Activated naive CD4-positive, alpha-beta T cell treated with anti-CD3 and anti-CD28 coated beads for 36 hours (primary cell): ENCODE data around the gene FAHD1. TPM values are rescaled to one million over a fixed set of nuclear protein-coding genes. Genes with fewer than 3 reads are reported as not detected.
A peak's percentile ranks its signal among the peaks of the same experiment; 100 is the strongest.

Experiments used
- CTCF ChIA-PET: fragments of 350-600 bp; sonication (Branson Sonifier 250); formaldehyde crosslinking; loops from one replicate; lab custom pipeline; 2021; ENCODE audit warnings: antibody characterized with exemption; lab: Charles Lee
- DNase-seq: peaks from one replicate; pipeline ENCODE4 v3.0.0-alpha.2; 2020
- H3K27ac Mint-ChIP-seq: one replicate; pipeline ENCODE4 v1.8.0; 2021; ENCODE audit warnings: mild to moderate bottlenecking, mixed read lengths
- H3K27me3 Mint-ChIP-seq: one replicate; pipeline ENCODE4 v1.8.0; 2021; ENCODE audit warnings: low read depth, mixed read lengths
- H3K36me3 Mint-ChIP-seq: one replicate; pipeline ENCODE4 v1.8.0; 2021; ENCODE audit warnings: low read depth, mixed read lengths
- H3K4me1 Mint-ChIP-seq: one replicate; pipeline ENCODE4 v1.8.0; 2021; ENCODE audit warnings: low read depth, mixed read lengths
- H3K4me3 Mint-ChIP-seq: one replicate; pipeline ENCODE4 v1.8.0; 2021; ENCODE audit warnings: mild to moderate bottlenecking, moderate library complexity, mixed read lengths
- H3K9me3 Mint-ChIP-seq: one replicate; pipeline ENCODE4 v1.8.0; 2021; ENCODE audit warnings: mixed read lengths
- intact Hi-C: fragments of 100-400 bp; cut with micrococcal nuclease; formaldehyde crosslinking; loops from one replicate; pipeline ENCODE4 v1.15.1; 2023
- total RNA-seq, 2 experiments: library from RNA; stranded (reverse); gene quantifications; one replicate each; pipeline ENCODE4 v1.2.3, GENCODE V29; 2021

Gene FAHD1
- total RNA-seq, 2 experiments from 2014 or later: 6.0 to 7.3 TPM

DNA sequence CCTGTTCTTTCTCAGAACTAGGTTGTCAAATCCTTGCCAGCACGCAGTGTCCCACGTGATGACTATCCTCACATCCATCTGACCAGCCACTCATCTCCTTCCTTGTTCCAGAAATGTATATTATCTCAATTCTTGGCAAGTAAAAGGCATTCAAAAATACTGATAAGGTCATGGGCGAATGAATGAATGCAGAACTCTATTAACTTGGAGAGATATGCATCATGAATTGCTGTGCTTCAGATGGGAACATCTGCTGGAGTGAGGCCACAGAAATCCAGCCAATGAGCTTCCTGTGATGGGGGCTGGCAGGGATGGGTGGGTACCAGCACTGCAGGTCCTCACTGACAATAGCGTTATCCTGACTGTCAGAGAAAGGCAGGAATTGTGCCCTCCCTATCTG, 19.0 kb downstream of the FAHD1 start:
- Mint-ChIP-seq H3K4me1 (no peaks in the 10 kb centered on the region), H3K36me3 (no peaks in the 10 kb centered on the region), H3K4me3 (no peak overlapping the region), H3K27me3 (peaks cover 2% of the 10 kb centered on the region), H3K27ac (no peak overlapping the region), H3K9me3 (no peaks in the 10 kb centered on the region)
- intact Hi-C loops: no loop called here
- no peak for DNase-seq
- CTCF ChIA-PET: no interaction called here

DNA sequence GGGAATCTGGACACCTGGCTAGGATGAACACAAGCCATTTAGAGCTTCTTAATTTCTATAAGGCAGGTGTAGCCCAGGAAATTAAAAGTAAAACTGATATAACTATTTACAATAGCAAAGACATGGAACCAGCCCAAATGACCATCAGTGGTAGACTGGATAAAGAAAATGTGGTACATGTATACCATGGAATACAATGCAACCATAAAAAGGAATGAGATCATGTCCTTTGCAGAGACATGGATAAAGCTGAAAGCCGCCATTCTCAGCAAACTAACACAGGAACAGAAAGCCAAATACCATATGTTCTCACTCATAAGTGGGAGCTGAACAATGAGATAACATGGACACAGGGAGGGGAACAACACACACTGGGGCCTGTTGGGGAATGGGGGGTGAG, 19.4 kb downstream of the FAHD1 start:
- H3K9me3 Mint-ChIP-seq: no peaks in the 10 kb centered on the region
- no peaks in the 10 kb centered on the region for H3K36me3 Mint-ChIP-seq
- no peaks in the 10 kb centered on the region for H3K4me1 Mint-ChIP-seq
- intact Hi-C loops: no loop called here
- DNase-seq: no peak
- no peak overlapping the region for H3K4me3 Mint-ChIP-seq
- H3K27ac Mint-ChIP-seq: no peak overlapping the region
- H3K27me3 Mint-ChIP-seq: peaks cover 2% of the 10 kb centered on the region
- CTCF ChIA-PET: no interaction called here

DNA sequence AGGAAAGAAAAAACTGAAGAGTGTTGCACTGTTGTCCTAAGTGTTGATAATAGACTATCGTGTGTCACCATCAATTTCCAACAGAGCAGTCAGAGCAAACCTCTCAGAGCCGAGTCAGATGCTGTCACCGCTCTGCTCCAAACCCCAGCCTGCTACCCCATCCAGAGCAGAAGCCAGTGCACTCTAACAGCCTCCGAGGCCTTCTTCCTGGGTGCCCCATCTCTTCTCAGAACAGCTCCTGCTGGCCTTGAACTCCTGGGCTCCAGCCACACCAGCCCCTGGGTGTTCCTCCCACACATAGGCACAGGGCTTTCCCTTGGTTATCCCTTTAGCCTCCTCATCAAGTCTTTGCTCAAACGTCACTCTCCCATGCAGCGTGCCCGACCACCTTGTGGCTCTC, 24.0 kb downstream of the FAHD1 start:
- DNase-seq: no peak
- Mint-ChIP-seq H3K9me3 (no peaks in the 10 kb centered on the region), H3K36me3 (no peaks in the 10 kb centered on the region), H3K4me1 (peaks cover 16% of the 10 kb centered on the region), H3K27ac (no peak overlapping the region), H3K27me3 (no peaks in the 10 kb centered on the region), H3K4me3 (no peak overlapping the region)
- intact Hi-C loops: loop anchor here (10.0 kb wide), 1 partner anchor 304 kb away; the partner anchor contains the start of gene TRAF7
- CTCF ChIA-PET: no interaction called here

DNA sequence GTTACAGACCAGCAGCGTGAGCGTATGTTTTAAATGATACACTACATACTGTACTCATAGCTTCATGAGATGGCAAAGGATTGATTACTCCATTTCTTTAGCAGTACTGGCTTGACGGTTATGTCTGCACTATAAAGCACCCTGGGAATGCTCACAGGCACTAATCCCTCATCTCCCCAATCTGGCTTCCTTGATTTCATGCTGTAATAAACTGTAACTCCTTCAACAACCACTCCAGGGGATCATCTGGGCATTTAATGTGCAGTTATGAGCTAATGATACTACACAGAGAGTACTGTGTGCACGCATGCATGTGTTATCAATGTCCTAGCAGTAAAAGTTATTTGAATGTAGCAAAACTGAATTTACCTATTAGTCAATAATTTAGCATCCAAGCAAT, 24.8 kb downstream of the FAHD1 start:
- CTCF ChIA-PET: no interaction called here
- Mint-ChIP-seq H3K27ac (no peak overlapping the region), H3K27me3 (no peaks in the 10 kb centered on the region), H3K9me3 (no peaks in the 10 kb centered on the region), H3K36me3 (no peaks in the 10 kb centered on the region), H3K4me1 (peaks cover 16% of the 10 kb centered on the region), H3K4me3 (no peak overlapping the region)
- DNase-seq: no peak
- intact Hi-C loops: loop anchor here (10.0 kb wide), 1 partner anchor 303 kb away; the partner anchor contains the start of gene TRAF7

DNA sequence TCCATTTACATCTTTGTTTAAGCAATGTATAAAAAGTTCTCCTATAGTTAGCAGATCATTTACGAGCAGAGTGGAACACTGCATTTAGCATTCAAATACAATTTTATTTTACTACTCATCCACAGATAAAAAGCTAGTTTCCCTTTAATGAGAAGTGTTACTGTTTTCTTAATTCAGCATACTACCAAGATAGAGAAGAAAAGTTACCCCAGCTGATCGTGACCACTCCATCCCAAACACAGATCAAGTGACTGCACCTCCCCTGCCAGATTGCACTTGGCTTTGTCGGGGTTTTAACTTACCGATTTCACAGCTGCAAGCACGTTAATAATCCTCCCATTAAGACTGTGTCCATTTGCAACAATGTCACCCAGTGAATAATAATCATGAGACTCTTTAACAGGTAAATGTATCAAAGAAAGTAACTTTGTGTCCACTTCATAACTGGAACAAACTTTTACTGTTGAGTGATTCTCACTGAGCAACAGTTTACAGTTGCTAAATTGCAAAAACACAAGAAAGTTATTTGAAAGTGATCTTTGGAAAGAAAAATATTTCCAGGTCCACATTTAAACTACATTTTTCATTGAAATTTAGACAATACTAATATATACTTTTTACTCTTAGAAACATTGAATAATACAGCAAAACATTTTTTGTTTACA, 30.6 kb downstream of the FAHD1 start:
- Mint-ChIP-seq H3K9me3 (no peaks in the 10 kb centered on the region), H3K4me3 (no peak overlapping the region), H3K27me3 (no peaks in the 10 kb centered on the region), H3K36me3 (no peaks in the 10 kb centered on the region), H3K27ac (peak overlapping the region; percentile 50), H3K4me1 (peaks cover 22% of the 10 kb centered on the region)
- DNase-seq: no peak
- CTCF ChIA-PET: interaction anchor here (1.6 kb wide), 1 partner anchor 72 kb away, joined by 6 read pairs; no protein-coding TSS in a partner anchor
- intact Hi-C loops: loop anchor here (5.0 to 10.0 kb wide), 3 partner anchors 85 to 297 kb away; partner anchors contain the start of genes MSRB1, TRAF7 and ZNF598

DNA sequence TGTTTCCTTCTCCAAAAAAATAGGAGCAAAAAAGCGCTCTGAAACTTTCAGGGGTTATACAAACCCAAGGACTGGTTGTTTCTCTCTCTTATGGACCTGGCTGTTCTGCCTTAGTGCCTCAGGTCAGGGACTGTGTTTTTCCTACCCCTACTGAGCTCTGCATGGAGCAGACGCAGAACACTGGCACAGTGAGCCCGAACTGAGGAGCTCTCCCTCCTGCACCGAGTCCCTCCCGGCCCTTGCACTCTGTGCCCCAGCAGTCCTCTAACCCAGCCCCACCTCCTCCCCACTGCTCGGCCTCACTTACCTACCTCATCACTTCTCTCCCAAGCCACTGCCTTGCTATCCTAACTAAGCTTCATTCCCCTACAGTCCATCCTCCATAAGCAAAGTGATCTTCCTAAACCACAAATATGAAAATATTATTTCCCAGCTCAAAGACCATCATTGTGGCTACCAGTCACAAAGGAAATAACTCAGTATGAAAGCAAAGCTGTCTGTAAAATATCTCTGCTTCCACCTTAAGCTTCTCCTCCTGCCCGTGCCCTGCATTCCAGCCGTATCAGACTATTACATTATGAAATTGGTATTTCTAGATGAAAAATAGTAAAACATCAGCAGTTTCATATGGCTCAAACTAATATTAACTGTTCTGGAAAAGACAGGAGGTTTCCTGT, 31.3 kb downstream of the FAHD1 start:
- no peak for DNase-seq
- no peaks in the 10 kb centered on the region for H3K9me3 Mint-ChIP-seq
- H3K4me1 Mint-ChIP-seq: peaks cover 22% of the 10 kb centered on the region
- H3K27ac Mint-ChIP-seq: no peak overlapping the region
- no peaks in the 10 kb centered on the region for H3K36me3 Mint-ChIP-seq
- intact Hi-C loops: loop anchor here (5.0 to 10.0 kb wide), 3 partner anchors 84 to 296 kb away; partner anchors contain the start of genes MSRB1, TRAF7 and ZNF598
- no peaks in the 10 kb centered on the region for H3K27me3 Mint-ChIP-seq
- H3K4me3 Mint-ChIP-seq: no peak overlapping the region
- CTCF ChIA-PET: interaction anchor here (1.6 kb wide), 1 partner anchor 71 kb away, joined by 6 read pairs; no protein-coding TSS in a partner anchor

DNA sequence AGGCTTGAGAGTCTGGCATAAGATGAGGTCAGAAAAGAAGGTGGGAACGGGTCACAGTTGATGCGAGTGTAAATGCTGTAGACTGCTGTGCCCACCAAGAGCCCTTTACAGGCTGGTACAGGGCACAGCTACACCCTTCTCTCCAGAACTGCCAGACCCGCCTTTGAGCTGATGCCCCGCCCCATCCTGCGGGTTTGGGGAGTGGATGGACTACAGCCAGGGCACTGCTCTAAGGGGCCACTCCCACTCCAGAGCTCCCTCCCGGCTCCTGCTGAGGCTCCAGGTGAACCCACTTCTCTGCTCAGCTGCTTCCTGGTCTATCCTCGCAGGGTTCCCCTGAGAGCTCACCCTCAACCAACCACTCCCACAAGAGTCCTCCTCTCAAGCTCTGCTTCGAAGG, 32.6 kb downstream of the FAHD1 start:
- H3K4me3 Mint-ChIP-seq: no peak overlapping the region
- CTCF ChIA-PET: interaction anchor here (0.7 to 1.0 kb wide), 4 partner anchors 34 to 70 kb away, joined by 3 read pairs; no protein-coding TSS in a partner anchor
- H3K27me3 Mint-ChIP-seq: no peaks in the 10 kb centered on the region
- H3K36me3 Mint-ChIP-seq: no peaks in the 10 kb centered on the region
- H3K27ac Mint-ChIP-seq: no peak overlapping the region
- DNase-seq: no peak
- H3K9me3 Mint-ChIP-seq: no peaks in the 10 kb centered on the region
- intact Hi-C loops: loop anchor here (5.0 to 10.0 kb wide), 3 partner anchors 83 to 295 kb away; partner anchors contain the start of genes MSRB1, TRAF7 and ZNF598
- H3K4me1 Mint-ChIP-seq: peaks cover 18% of the 10 kb centered on the region

DNA sequence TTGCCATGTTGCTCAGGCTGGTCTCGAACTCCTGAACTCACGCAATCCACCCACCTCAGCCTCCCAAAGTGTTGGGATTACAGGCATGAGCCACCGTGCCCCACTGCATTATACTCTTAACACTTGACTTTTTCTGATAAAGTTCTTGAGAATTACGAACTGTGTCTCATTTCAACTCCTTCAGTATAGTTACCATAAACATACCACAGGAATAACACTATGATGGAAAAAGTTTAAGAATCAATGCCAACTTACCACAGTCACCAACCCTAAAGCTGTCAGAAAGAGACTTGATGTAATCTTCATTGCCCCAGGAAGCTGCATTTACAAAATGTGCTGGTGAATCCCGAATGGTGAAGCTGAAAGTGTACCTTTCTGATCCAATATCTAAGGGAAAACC, 34.7 kb downstream of the FAHD1 start:
- Mint-ChIP-seq H3K27me3 (no peaks in the 10 kb centered on the region), H3K4me3 (no peak overlapping the region), H3K36me3 (no peaks in the 10 kb centered on the region), H3K27ac (no peak overlapping the region), H3K4me1 (peaks cover 5% of the 10 kb centered on the region), H3K9me3 (no peaks in the 10 kb centered on the region)
- intact Hi-C loops: no loop called here
- DNase-seq: no peak
- CTCF ChIA-PET: interaction anchor here (0.6 kb wide), 1 partner anchor 1100 kb away, joined by 3 read pairs; no protein-coding TSS in a partner anchor

DNA sequence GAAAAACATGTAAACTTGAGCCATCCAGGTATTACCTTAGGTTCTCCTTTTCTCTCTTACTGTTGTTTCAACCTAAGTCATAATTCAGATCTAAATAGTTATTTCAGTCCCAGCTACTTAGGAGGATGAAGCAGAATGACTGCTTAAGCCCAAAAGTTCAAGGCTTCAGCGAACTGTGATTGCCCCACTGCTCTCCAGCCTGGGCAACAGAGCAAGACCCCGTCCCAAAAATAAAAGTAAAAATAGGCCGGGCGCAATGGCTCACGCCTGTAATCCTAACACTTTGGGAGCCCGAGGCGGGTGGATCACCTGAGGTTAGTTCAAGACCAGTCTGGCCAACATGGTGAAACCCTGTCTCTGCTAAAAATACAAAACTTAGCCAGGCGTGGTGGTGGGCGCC, 35.4 kb downstream of the FAHD1 start:
- intact Hi-C loops: no loop called here
- H3K36me3 Mint-ChIP-seq: no peaks in the 10 kb centered on the region
- CTCF ChIA-PET: interaction anchor here (0.6 to 1.1 kb wide), 5 partner anchors 15 to 1100 kb away, joined by 3 to 4 read pairs (median 3); no protein-coding TSS in a partner anchor
- H3K27ac Mint-ChIP-seq: no peak overlapping the region
- no peak for DNase-seq
- peaks cover under 1% of the 10 kb centered on the region for H3K4me1 Mint-ChIP-seq
- no peak overlapping the region for H3K4me3 Mint-ChIP-seq
- no peaks in the 10 kb centered on the region for H3K9me3 Mint-ChIP-seq
- no peaks in the 10 kb centered on the region for H3K27me3 Mint-ChIP-seq

DNA sequence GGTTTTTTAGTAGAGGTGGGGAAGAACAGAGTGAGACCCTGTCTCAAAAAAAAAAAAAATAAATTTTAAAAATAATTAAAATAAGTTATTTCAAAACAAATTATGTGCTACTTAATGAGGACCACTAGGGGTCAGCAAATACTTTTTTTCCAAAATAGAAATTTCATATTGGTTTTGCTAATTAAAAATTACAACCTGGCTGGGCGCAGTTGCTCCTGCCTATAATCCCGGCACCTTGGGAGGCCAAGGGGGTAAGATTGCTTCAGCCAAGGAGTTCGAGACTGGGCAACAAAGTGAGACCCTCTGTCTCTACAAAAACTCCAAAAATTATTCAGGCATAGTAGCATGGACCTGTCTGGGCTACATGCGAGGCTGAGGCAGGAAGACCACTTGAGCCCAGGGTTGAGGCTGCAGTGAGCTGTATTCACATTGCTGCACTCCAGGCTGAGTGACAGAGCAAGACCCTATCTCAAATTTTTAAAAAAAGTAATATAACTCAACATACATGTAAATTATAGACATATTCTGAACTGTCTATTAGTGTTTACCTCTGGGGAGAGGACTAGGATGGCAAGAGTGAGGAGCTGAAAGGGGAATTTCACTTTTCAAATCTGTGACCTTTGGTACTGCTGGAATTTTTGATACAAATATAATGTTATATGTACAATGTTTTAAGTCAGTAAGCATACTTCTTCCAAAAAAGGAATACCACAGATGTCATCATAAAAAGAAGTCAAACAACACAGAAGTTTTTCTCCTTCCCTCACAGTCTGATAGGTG, 36.9 kb downstream of the FAHD1 start:
- CTCF ChIA-PET: interaction anchor here (0.6 to 1.3 kb wide), 4 partner anchors 9 to 66 kb away, joined by 3 to 7 read pairs (median 4); no protein-coding TSS in a partner anchor
- Mint-ChIP-seq H3K27ac (no peak overlapping the region), H3K9me3 (no peaks in the 10 kb centered on the region), H3K36me3 (no peaks in the 10 kb centered on the region), H3K4me3 (no peak overlapping the region), H3K4me1 (no peaks in the 10 kb centered on the region), H3K27me3 (no peaks in the 10 kb centered on the region)
- DNase-seq: no peak
- intact Hi-C loops: loop anchor here (1.0 to 2.0 kb wide), 2 partner anchors 51 to 65 kb away; no protein-coding TSS in a partner anchor

DNA sequence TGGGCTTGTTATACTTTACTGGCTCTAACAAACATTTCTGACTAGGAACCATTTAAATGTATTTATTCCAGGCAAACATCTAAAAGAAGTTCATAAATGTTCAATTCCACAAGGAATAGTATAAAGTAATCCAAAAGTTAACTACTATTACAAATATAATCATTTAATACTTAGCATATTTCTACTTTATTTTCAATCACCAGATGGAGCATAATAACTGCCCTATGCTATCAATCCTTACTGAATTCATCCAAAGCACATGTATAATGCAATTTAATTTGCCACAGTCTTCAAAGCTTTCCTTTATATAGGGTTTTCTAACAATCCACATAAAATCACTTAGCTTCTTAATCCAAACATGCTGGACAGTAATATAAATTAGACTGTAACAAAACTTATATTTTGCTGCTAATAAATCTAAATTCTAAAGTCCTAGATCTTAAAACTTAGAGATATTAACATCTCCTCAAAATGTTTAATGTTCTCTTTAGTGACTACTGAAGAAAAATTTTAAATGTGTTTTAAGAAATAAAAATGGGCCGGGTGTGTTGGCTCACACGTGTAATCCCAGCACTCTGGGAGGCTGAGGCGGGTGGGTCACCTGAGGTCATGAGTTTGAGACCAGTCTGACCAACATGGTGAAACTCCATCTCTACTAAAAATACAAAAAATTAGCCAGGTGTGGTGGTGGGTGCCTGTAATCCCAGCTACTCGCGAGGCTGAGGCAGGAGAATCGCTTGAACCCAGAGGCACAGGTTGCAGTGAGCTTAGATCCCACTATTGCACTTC, 39.1 kb downstream of the FAHD1 start:
- Mint-ChIP-seq H3K4me3 (no peak overlapping the region), H3K27ac (no peak overlapping the region), H3K9me3 (no peaks in the 10 kb centered on the region), H3K27me3 (no peaks in the 10 kb centered on the region), H3K36me3 (no peaks in the 10 kb centered on the region), H3K4me1 (no peaks in the 10 kb centered on the region)
- CTCF ChIA-PET: interaction anchor here (0.6 to 1.6 kb wide), 3 partner anchors 12 to 152 kb away, joined by 3 to 5 read pairs (median 3); no protein-coding TSS in a partner anchor
- no peak for DNase-seq
- intact Hi-C loops: loop anchor here (2.0 kb wide), 1 partner anchor 53 kb away; no protein-coding TSS in a partner anchor
